Measurements from ENCODE around the gene TMPRSS2.
A peak's percentile ranks its signal among the peaks of the same experiment; 100 is the strongest.

TMPRSS2 gene

DNA sequence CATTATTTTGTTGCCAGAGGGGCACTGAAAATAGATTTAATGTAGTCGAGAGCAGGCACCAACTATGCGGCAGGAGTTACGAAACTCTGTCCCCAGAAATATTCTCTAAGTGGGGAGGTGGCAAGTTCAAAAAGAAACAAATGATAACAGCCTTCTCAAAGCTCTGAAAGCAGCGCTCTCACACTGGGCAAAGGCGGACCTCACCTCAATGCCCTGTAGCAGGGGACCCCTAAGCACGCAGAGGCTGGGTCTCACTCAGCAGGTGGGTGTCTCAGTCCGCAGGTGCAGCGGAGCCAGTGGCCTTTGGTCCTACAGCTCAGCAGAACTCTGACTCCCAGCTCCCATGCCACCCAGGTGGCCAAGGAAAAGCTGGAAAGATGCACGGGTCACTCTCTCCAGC, 21.8 kb upstream of the TMPRSS2 start:
- no peaks in the 10 kb centered on the region for H3K27me3 ChIP-seq (ENCODE audit: insufficient read depth, low read length)
- H3K9me3 ChIP-seq (ENCODE audit: insufficient read depth, low read depth, low read length): no peaks in the 10 kb centered on the region
- H3K27ac ChIP-seq (ENCODE audit: low read length): no peak overlapping the region
- H3K4me3 ChIP-seq (ENCODE audit: low read length): no peak overlapping the region
- H3K9ac ChIP-seq (ENCODE audit: low read depth, low read length): no peak overlapping the region
- no peaks in the 10 kb centered on the region for H3K4me1 ChIP-seq (ENCODE audit: insufficient read depth, low read length)
- no peaks in the 10 kb centered on the region for H3K36me3 ChIP-seq (ENCODE audit: insufficient read depth, low read depth, low read length)

DNA sequence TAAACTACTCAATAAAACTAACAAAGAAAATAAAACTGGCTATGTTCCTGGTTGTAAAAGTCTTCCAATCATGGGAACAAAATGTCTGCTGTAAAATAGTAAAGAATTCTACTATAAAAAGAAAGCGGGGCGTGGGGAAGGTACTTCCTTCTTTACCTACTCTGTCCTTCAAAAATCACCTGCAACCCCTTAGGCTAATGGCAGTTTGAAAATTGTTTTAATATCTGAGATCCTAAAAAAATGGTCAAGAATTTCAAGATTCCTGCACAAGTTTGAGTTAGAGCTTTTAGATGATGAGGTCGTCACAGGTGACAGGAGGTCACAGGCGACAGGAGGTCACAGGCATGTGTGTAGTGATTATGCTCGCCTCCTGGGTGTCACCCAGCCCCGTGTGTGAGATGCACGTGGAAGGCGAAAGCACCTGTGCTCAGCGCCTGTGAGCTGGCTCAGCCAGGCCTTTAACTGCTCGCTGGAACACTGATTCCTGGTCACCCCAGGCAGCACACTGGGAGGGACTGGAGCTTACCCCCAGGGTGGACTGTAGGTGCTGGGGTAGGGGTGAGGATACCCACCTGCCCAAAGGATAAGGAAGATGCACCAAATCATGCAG, 18.6 kb upstream of the TMPRSS2 start:
- no peak overlapping the region for H3K4me3 ChIP-seq (ENCODE audit: low read length)
- no peaks in the 10 kb centered on the region for H3K4me1 ChIP-seq (ENCODE audit: insufficient read depth, low read length)
- no peak overlapping the region for H3K27ac ChIP-seq (ENCODE audit: low read length)
- no peaks in the 10 kb centered on the region for H3K27me3 ChIP-seq (ENCODE audit: insufficient read depth, low read length)
- H3K9ac ChIP-seq (ENCODE audit: low read depth, low read length): no peak overlapping the region
- no peaks in the 10 kb centered on the region for H3K9me3 ChIP-seq (ENCODE audit: insufficient read depth, low read depth, low read length)
- H3K36me3 ChIP-seq (ENCODE audit: insufficient read depth, low read depth, low read length): no peaks in the 10 kb centered on the region

DNA sequence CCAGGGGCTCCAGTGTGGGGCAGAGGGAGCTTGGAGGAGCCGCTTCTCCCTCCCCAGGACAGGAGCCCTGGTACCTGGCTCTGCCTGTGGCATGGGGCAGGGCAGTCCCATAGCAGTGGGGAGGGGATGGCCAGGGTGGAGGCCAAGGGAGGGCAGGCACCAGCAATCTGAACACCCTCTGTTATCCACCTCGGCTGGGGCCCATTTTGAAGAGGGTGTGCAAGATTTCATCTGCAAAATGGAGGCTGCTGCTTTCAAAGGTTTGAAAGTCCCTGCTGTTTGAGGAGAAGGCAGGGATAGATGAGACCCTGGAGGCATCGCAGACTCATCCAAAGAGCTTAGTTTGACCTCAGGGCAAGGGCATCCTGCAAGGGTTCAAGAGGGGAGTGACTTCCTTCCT, 15.2 kb upstream of the TMPRSS2 start:
- H3K36me3 ChIP-seq (ENCODE audit: insufficient read depth, low read depth, low read length): no peaks in the 10 kb centered on the region
- H3K4me3 ChIP-seq (ENCODE audit: low read length): no peak overlapping the region
- no peaks in the 10 kb centered on the region for H3K4me1 ChIP-seq (ENCODE audit: insufficient read depth, low read length)
- H3K9me3 ChIP-seq (ENCODE audit: insufficient read depth, low read depth, low read length): no peaks in the 10 kb centered on the region
- H3K9ac ChIP-seq (ENCODE audit: low read depth, low read length): no peak overlapping the region
- H3K27ac ChIP-seq (ENCODE audit: low read length): no peak overlapping the region
- H3K27me3 ChIP-seq (ENCODE audit: insufficient read depth, low read length): no peaks in the 10 kb centered on the region

DNA sequence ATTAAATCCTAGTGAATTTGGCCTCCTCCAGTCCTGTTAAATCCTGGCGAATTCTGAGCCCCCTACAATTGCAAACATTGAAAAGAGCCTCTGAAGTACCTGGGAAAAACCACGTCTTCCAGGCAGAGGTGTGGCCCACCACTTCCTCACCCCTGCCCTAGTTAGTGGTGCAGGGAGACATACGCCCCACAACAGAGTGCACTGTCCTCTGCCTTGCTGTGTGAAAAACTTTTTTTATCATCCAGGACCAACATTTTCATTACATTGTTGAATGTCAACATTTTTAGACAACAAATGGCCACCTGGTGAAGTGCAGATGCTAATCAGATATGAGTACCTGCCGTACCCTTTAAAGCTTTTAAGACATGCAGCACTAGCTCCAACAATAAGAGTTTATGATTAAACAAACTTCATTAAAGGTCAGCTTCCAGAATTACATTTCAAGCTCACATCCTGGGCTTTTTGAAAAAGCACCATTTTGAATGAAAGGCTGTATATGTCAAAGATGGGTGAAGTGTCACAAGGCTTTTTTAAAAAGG, 13.6 kb upstream of the TMPRSS2 start:
- H3K4me3 ChIP-seq (ENCODE audit: low read length): no peak overlapping the region
- no peaks in the 10 kb centered on the region for H3K36me3 ChIP-seq (ENCODE audit: insufficient read depth, low read depth, low read length)
- H3K9me3 ChIP-seq (ENCODE audit: insufficient read depth, low read depth, low read length): peaks cover under 1% of the 10 kb centered on the region; the same call in 1 of the 2 replicates
- no peaks in the 10 kb centered on the region for H3K27me3 ChIP-seq (ENCODE audit: insufficient read depth, low read length)
- no peaks in the 10 kb centered on the region for H3K4me1 ChIP-seq (ENCODE audit: insufficient read depth, low read length)
- H3K27ac ChIP-seq (ENCODE audit: low read length): no peak overlapping the region
- no peak overlapping the region for H3K9ac ChIP-seq (ENCODE audit: low read depth, low read length)

DNA sequence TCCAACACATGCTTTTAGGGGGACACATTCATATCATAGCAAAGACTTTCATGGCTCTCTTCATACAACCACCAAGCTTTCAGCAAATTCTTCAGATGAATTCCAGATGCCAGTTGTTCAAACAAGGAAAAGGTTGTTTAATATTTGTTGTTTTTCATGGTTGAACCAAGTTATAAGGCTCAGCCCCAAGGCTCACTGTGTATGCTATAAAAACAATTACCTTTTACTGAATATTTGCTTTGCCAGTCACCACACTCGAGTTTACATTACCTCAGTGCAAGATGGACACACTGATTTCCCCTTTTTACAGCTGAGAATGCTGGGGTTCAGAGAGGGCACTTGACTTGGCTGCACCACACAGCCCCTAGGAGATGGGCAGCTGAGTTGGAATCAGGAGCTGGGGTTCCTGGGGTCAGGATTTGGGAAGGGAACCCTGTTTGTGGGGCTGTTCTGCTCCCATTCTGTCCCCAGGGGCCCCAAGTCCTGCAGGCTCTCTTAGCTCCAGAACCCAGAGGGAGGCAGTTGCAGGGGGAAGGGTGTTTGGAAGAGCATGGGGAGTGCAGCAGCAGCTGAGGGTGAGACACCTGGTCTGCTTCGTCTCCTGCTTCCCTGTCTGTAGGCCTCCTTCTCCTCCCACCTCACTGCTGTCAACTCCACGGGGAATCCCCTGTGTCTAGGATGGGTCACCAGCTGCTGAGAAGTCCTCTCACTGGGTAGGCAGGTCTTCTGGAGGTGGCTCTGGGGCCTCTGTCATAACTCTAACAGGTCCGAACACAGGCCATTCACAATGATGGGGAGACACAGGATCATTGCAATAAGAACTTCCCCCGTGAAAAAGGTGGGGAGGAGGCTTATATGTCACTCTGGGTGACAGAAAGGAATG, 12.8 kb upstream of the TMPRSS2 start:
- Histone ChIP-seq H3K9me3 (ENCODE audit: insufficient read depth, low read depth, low read length) (peaks cover 6% of the 10 kb centered on the region; the same call in 1 of the 2 replicates), H3K27ac (ENCODE audit: low read length) (no peak overlapping the region), H3K36me3 (ENCODE audit: insufficient read depth, low read depth, low read length) (no peaks in the 10 kb centered on the region), H3K4me1 (ENCODE audit: insufficient read depth, low read length) (no peaks in the 10 kb centered on the region), H3K27me3 (ENCODE audit: insufficient read depth, low read length) (no peaks in the 10 kb centered on the region), H3K4me3 (ENCODE audit: low read length) (no peak overlapping the region), H3K9ac (ENCODE audit: low read depth, low read length) (no peak overlapping the region)

DNA sequence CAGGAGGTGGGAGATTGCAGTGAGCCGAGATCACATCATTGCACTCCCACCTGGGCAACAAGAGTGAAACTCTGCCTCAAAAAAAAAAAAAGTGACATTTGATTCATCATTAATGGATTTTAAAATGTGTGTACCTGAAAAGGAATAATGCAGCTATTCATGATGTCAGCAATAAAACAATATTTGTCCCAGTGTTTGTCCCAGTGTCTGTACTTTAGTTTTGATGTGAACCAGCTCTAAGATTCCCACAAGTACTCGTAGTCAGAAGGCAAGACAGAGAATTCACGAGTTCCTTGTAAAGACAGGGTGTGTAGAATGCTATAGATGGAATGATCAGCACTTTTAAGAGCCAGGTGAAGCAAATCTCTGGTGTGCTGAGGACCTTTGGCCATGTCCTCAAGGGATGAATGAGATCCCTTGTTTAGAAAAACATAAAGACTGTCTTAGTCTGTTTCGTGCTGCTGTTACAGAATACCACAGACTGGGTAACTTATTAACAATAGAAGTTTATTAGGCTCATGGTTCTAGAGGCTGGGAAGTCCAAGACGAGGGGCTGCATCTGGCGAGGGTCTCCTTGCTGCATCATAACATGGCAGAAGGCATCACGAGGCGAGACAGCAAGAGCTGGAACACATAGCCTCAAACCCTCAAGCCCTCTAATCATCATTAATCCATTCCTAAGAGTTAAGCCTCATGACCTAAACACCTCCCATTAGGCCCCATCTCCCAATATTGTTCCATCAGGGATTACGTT, 12.0 kb upstream of the TMPRSS2 start:
- Histone ChIP-seq H3K36me3 (ENCODE audit: insufficient read depth, low read depth, low read length) (no peaks in the 10 kb centered on the region), H3K9ac (ENCODE audit: low read depth, low read length) (no peak overlapping the region), H3K27ac (ENCODE audit: low read length) (no peak overlapping the region), H3K4me3 (ENCODE audit: low read length) (no peak overlapping the region), H3K9me3 (ENCODE audit: insufficient read depth, low read depth, low read length) (peaks cover 6% of the 10 kb centered on the region; the same call in 1 of the 2 replicates), H3K27me3 (ENCODE audit: insufficient read depth, low read length) (no peaks in the 10 kb centered on the region), H3K4me1 (ENCODE audit: insufficient read depth, low read length) (no peaks in the 10 kb centered on the region)

DNA sequence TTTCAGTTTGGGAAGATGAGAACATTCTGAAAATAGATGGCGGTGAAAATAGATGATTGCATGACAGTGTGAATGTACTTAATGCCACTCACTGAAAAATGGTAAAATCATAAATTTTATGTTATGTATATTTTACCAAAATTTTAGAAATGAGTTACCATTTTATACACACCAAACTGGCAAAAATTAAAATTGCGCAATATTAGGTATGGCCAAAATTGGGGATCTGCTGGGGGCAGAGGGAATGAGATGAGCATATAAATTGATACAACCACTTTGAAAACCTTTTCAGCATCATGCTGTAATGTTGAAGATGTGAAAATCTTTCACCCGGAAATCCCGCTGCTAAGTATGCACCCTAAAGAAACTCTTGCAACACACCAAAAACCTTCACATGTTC, 10.8 kb upstream of the TMPRSS2 start:
- Histone ChIP-seq H3K4me1 (ENCODE audit: insufficient read depth, low read length) (no peaks in the 10 kb centered on the region), H3K27me3 (ENCODE audit: insufficient read depth, low read length) (no peaks in the 10 kb centered on the region), H3K36me3 (ENCODE audit: insufficient read depth, low read depth, low read length) (no peaks in the 10 kb centered on the region), H3K4me3 (ENCODE audit: low read length) (no peak overlapping the region), H3K27ac (ENCODE audit: low read length) (no peak overlapping the region), H3K9ac (ENCODE audit: low read depth, low read length) (no peak overlapping the region), H3K9me3 (ENCODE audit: insufficient read depth, low read depth, low read length) (peaks cover 6% of the 10 kb centered on the region; the same call in 1 of the 2 replicates)

DNA sequence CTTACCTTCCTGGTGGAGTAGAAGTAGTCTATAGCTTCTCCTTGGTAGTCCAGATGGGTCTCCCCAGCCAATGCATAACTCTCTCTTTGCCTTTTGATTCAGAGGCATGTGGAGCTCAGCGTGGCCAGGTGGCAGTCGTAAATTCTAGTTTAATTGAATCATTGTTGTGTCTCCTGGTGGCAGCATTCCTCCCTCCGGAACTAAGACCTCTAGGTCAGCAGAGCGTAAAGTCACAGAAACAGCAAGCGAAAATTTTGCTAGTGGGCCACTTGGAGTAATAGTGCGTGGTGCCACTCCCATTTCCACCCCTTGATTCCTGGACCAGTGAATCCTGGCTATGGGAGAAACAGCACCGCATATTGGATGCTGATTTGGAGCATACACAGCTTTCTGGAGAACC, 3.9 kb upstream of the TMPRSS2 start:
- no peaks in the 10 kb centered on the region for H3K4me1 ChIP-seq (ENCODE audit: insufficient read depth, low read length)
- peaks cover 33% of the 10 kb centered on the region for H3K27me3 ChIP-seq (ENCODE audit: insufficient read depth, low read length)
- H3K4me3 ChIP-seq (ENCODE audit: low read length): no peak overlapping the region
- no peak overlapping the region for H3K9ac ChIP-seq (ENCODE audit: low read depth, low read length)
- no peak overlapping the region for H3K27ac ChIP-seq (ENCODE audit: low read length)
- no peaks in the 10 kb centered on the region for H3K36me3 ChIP-seq (ENCODE audit: insufficient read depth, low read depth, low read length)
- peaks cover 6% of the 10 kb centered on the region; the same call in 1 of the 2 replicates for H3K9me3 ChIP-seq (ENCODE audit: insufficient read depth, low read depth, low read length)

DNA sequence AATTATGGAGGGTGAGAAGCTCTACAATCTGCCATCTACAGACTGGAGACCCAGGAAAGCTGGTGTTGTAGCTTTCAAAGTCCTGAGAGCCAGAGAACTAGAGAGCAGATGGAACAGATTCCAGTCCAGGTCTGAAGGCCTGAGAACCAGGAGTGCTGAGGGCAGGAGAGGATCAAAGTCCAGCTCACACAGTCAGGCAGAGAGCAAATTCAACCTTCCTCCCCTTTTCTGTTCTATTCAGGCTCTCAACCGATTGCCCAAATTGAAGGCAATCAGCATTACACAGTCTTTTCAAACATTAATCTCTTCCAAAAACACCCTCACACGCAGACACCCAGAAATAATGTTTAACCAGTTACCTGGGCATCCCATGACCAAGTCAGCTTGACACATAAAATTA, 2.5 kb upstream of the TMPRSS2 start:
- Histone ChIP-seq H3K27me3 (ENCODE audit: insufficient read depth, low read length) (peaks cover 47% of the 10 kb centered on the region), H3K4me3 (ENCODE audit: low read length) (no peak overlapping the region), H3K4me1 (ENCODE audit: insufficient read depth, low read length) (no peaks in the 10 kb centered on the region), H3K27ac (ENCODE audit: low read length) (no peak overlapping the region), H3K9ac (ENCODE audit: low read depth, low read length) (no peak overlapping the region), H3K9me3 (ENCODE audit: insufficient read depth, low read depth, low read length) (no peaks in the 10 kb centered on the region), H3K36me3 (ENCODE audit: insufficient read depth, low read depth, low read length) (no peaks in the 10 kb centered on the region)

DNA sequence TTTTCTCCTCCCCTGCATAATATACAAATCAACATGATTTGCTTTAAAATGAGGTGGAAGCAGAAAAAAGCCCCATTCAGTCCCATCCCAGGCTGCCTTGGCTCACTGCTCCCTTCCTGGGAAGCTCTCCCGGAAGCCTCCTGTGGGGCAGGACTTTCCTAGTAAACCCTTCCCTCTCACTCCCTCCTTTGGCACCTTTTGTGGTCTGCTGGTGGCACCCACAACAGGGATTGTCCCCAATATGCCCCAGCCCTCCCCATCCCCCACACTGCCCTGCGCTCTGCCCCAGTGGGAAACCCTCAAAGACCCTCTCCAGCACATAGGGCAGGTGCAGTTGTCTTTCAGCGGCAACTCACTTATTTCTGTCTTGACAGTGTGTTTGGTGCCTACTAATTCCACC, 1.8 kb upstream of the TMPRSS2 start:
- Histone ChIP-seq H3K4me1 (ENCODE audit: insufficient read depth, low read length) (no peaks in the 10 kb centered on the region), H3K9me3 (ENCODE audit: insufficient read depth, low read depth, low read length) (no peaks in the 10 kb centered on the region), H3K4me3 (ENCODE audit: low read length) (no peak overlapping the region), H3K36me3 (ENCODE audit: insufficient read depth, low read depth, low read length) (no peaks in the 10 kb centered on the region), H3K27me3 (ENCODE audit: insufficient read depth, low read length) (peaks cover 54% of the 10 kb centered on the region), H3K27ac (ENCODE audit: low read length) (no peak overlapping the region), H3K9ac (ENCODE audit: low read depth, low read length) (no peak overlapping the region)

DNA sequence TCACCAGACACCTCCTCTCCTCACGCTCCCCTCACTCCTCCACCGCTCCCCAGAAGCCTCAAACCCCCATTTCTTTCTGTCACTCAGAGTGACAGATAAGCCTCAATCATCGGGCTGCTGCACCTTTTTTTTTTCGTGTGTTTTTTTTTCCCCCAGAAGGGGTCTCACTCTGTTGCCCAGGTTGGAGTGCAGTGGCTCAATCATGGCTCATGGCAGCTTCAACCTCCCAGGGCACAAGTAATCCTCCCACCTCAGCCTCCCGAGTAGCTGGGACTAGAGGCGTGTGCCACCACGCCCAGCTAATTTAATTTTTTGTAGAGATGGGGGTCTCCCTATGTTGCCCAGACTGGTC, 1.2 kb upstream of the TMPRSS2 start:
- Histone ChIP-seq H3K4me3 (ENCODE audit: low read length) (peak overlapping the region; percentile 67), H3K27ac (ENCODE audit: low read length) (no peak overlapping the region), H3K4me1 (ENCODE audit: insufficient read depth, low read length) (no peaks in the 10 kb centered on the region), H3K9me3 (ENCODE audit: insufficient read depth, low read depth, low read length) (no peaks in the 10 kb centered on the region), H3K9ac (ENCODE audit: low read depth, low read length) (no peak overlapping the region), H3K27me3 (ENCODE audit: insufficient read depth, low read length) (peaks cover 60% of the 10 kb centered on the region), H3K36me3 (ENCODE audit: insufficient read depth, low read depth, low read length) (no peaks in the 10 kb centered on the region)
